SU-DHL-6 (cell line): ENCODE measurements around the gene SUSD3.

ENCODE experiments used
- CTCF ChIP-seq: fragments of 200-600 bp; sonication (generic); IDR thresholded peaks from one replicate; pipeline ENCODE4 v1.5.1; 2017; ENCODE audit warnings: antibody characterized with exemption, mild to moderate bottlenecking, low read length, moderate library complexity; ENCODE audit not compliant: insufficient read depth, poor library complexity, severe bottlenecking
- EZH2phosphoT487 ChIP-seq: fragments of 200-600 bp; sonication (generic), shearing (Covaris generic); conservative IDR thresholded peaks from 2 replicates; pipeline ENCODE4 v1.6.1; 2018; ENCODE audit warnings: mild to moderate bottlenecking, antibody characterized with exemption, low read length, moderate library complexity, mixed read lengths

GRCh38 chr9:93037476-93037971 is 21.0 kb upstream of the SUSD3 start:
- no peak for TF ChIP-seq CTCF
- TF ChIP-seq EZH2phosphoT487, result no peak
